CD14-positive monocyte (primary cell): ENCODE data around the gene ROBO2. TPM values are rescaled to one million over a fixed set of nuclear protein-coding genes. Genes with fewer than 3 reads are reported as not detected.

Experiments
- DNase-seq, 3 donors: peaks; one replicate each; pipeline ENCODE4 v3.0.0-alpha.2; 2011 to 2022
- H2AFZ ChIP-seq: 2 replicates; pipeline ENCODE4 v1.6.0; 2012; ENCODE audit warnings: mild to moderate bottlenecking, low read depth, low read length, inconsistent platforms; ENCODE audit not compliant: insufficient read depth, poor library complexity, severe bottlenecking
- H3K27ac ChIP-seq, 2 donors: 1 replicate in 1 of 2; 2 replicates in 1 of 2; pipeline ENCODE4 v1.5.1; 2012 to 2013; ENCODE audit warnings: low read length in 2 of 2, control low read depth in 1 of 2, inconsistent platforms in 1 of 2, low read depth in 1 of 2, mild to moderate bottlenecking in 1 of 2
- H3K27me3 ChIP-seq, 2 donors: one replicate each; pipeline versions ENCODE4 v1.6.0 to v1.6.1; 2011 to 2013; ENCODE audit warnings: low read length in 2 of 2; ENCODE audit not compliant: control insufficient read depth in 2 of 2, insufficient read depth in 2 of 2
- H3K36me3 ChIP-seq, 2 donors: replicated peaks in 1 of 2; 1 replicate in 1 of 2; 2 replicates in 1 of 2; pipeline versions ENCODE4 v1.5.1 to v1.6.1; 2012 to 2013; ENCODE audit warnings: low read length in 2 of 2, control low read depth in 1 of 2, inconsistent platforms in 1 of 2, mild to moderate bottlenecking in 1 of 2; ENCODE audit not compliant: insufficient read depth in 2 of 2, control insufficient read depth in 1 of 2
- H3K4me1 ChIP-seq, 2 donors: 1 replicate in 1 of 2; 2 replicates in 1 of 2; pipeline versions ENCODE4 v1.5.1 to v1.6.1; 2012 to 2013; ENCODE audit warnings: low read length in 2 of 2, control low read depth in 1 of 2, inconsistent platforms in 1 of 2, mild to moderate bottlenecking in 1 of 2, moderate library complexity in 1 of 2; ENCODE audit not compliant: insufficient read depth in 2 of 2, control insufficient read depth in 1 of 2
- H3K4me2 ChIP-seq: replicated peaks from 2 replicates; pipeline ENCODE3; 2012; ENCODE audit warnings: low read length, moderate library complexity, mild to moderate bottlenecking; ENCODE audit not compliant: poor library complexity, severe bottlenecking; ENCODE audit errors: extremely low read depth
- H3K4me3 ChIP-seq, 3 experiments: fragments of 200-600 bp in 1 of 3; sonication (generic) in 1 of 3; replicated peaks in 1 of 3; 1 replicate in 2 of 3; 2 replicates in 1 of 3; pipeline ENCODE4 v1.5.1; 2011 to 2013; ENCODE audit warnings: low read length in 3 of 3, mild to moderate bottlenecking in 3 of 3, control low read depth in 2 of 3, low read depth in 2 of 3, inconsistent platforms in 1 of 3, moderate library complexity in 1 of 3
- H3K79me2 ChIP-seq: 2 replicates; pipeline ENCODE4 v1.6.0; 2012; ENCODE audit warnings: mild to moderate bottlenecking, control low read depth, inconsistent platforms, low read length, moderate library complexity; ENCODE audit not compliant: insufficient read depth
- H3K9ac ChIP-seq: 2 replicates; pipeline ENCODE4 v1.6.0; 2017; ENCODE audit warnings: low read length, mild to moderate bottlenecking; ENCODE audit not compliant: insufficient read depth, poor library complexity, severe bottlenecking
- H3K9me3 ChIP-seq, 2 donors: replicated peaks in 1 of 2; 1 replicate in 1 of 2; 2 replicates in 1 of 2; pipeline versions ENCODE4 v1.5.1 to v1.6.1; 2012 to 2013; ENCODE audit warnings: low read length in 2 of 2, control low read depth in 1 of 2; ENCODE audit not compliant: control insufficient read depth in 1 of 2, insufficient read depth in 1 of 2
- H4K20me1 ChIP-seq: 2 replicates; pipeline ENCODE4 v1.6.0; 2012; ENCODE audit warnings: mild to moderate bottlenecking, low read length, control low read depth, moderate library complexity; ENCODE audit not compliant: insufficient read depth
- H3K27ac Mint-ChIP-seq, 7 donors: one replicate each; pipeline ENCODE4 v1.8.0; 2020; ENCODE audit warnings: mild to moderate bottlenecking in 7 of 7, mixed read lengths in 7 of 7, moderate library complexity in 6 of 7, inconsistent platforms in 2 of 7
- H3K27me3 Mint-ChIP-seq, 3 donors: one replicate each; pipeline ENCODE4 v1.8.0; 2021 to 2022; ENCODE audit warnings: low read depth in 3 of 3, mild to moderate bottlenecking in 3 of 3, mixed read lengths in 3 of 3, moderate library complexity in 3 of 3, inconsistent platforms in 1 of 3
- H3K36me3 Mint-ChIP-seq, 2 donors: one replicate each; pipeline ENCODE4 v1.8.0; 2020; ENCODE audit warnings: mixed read lengths in 2 of 2, inconsistent platforms in 1 of 2, mild to moderate bottlenecking in 1 of 2
- H3K4me1 Mint-ChIP-seq: one replicate; pipeline ENCODE4 v1.8.0; 2020; ENCODE audit warnings: mild to moderate bottlenecking, mixed read lengths
- H3K4me3 Mint-ChIP-seq, 2 donors: one replicate each; pipeline ENCODE4 v1.8.0; 2020; ENCODE audit warnings: mild to moderate bottlenecking in 2 of 2, mixed read lengths in 2 of 2, moderate library complexity in 1 of 2
- H3K9me3 Mint-ChIP-seq, 7 donors: one replicate each; pipeline ENCODE4 v1.8.0; 2020 to 2022; ENCODE audit warnings: mixed read lengths in 7 of 7, mild to moderate bottlenecking in 6 of 7, moderate library complexity in 6 of 7, inconsistent platforms in 2 of 7
- CTCF ChIP-seq: fragments of 200-600 bp; IDR thresholded peaks from one replicate; pipeline ENCODE4 v1.8.0; 2022; ENCODE audit warnings: antibody characterized with exemption, mild to moderate bottlenecking
- WGBS: methylation state at CpG from one replicate; pipeline ENCODE4 v1.1.5; 2013; ENCODE audit warnings: missing lambda C conversion rate; ENCODE audit not compliant: insufficient coverage; 5-methylcytosine and 5-hydroxymethylcytosine counted together
- intact Hi-C, 2 donors: fragments of 100-400 bp; cut with micrococcal nuclease; formaldehyde crosslinking; loops; one replicate each; pipeline versions ENCODE4 v1.15.0 to v1.15.1; 2023
- polyA plus RNA-seq, 3 donors: library from polyadenylated mRNA; depleted of rRNA in 1 of 3; unstranded in 2 of 3; stranded (reverse) in 1 of 3; fragments of 300-500 nt in 2 of 3; fragments of >200 nt in 1 of 3; fragmentation: Illumina TruSeq in 2 of 3; gene quantifications; 1 replicate in 2 of 3; 2 replicates in 1 of 3; pipeline ENCODE4 v1.2.3, GENCODE V29; 2012 to 2021

ROBO2 gene
- polyA plus RNA-seq, 3 donors = not detected

- no peak for TF ChIP-seq CTCF
- no peaks in the 10 kb centered on the region for H3K36me3 Mint-ChIP-seq
- H3K4me1 Mint-ChIP-seq = no peaks in the 10 kb centered on the region
- Histone ChIP-seq H2AFZ (no peak overlapping the region), H3K9me3 (no peaks in the 10 kb centered on the region), H3K9ac (no peak overlapping the region), H3K27ac (no peak overlapping the region), H3K4me3 (no peak overlapping the region), H3K4me2 (no peak overlapping the region), H3K4me1 (no peaks in the 10 kb centered on the region), H3K79me2 (no peaks in the 10 kb centered on the region), H4K20me1 (no peaks in the 10 kb centered on the region), H3K27me3 (no peaks in the 10 kb centered on the region), H3K36me3 (no peaks in the 10 kb centered on the region)
- peaks cover 0 to 10% (median 3%) of the 10 kb centered on the region in 7 donors for H3K9me3 Mint-ChIP-seq
- peaks cover 0 to 3% (median 2%) of the 10 kb centered on the region in 3 donors for H3K27me3 Mint-ChIP-seq
- H3K27ac Mint-ChIP-seq = no peak overlapping the region
- H3K4me3 Mint-ChIP-seq = no peak overlapping the region
- no peak for DNase-seq
- no CpG with 5 or more reads among the region's 1 CpG for WGBS
- intact Hi-C loops = no loop called here
Observed at GRCh38 chr3:77362936-77363335, 323.0 kb downstream of the ROBO2 start.

GRCh38 chr3:77365152-77365551, 325.3 kb downstream of the ROBO2 start:
- no peak overlapping the region for H3K27ac ChIP-seq
- no peak overlapping the region for H3K4me3 Mint-ChIP-seq
- H3K36me3 Mint-ChIP-seq = no peaks in the 10 kb centered on the region
- no peaks in the 10 kb centered on the region for H3K9me3 ChIP-seq
- WGBS = no CpG with 5 or more reads among the region's 1 CpG
- no peak for TF ChIP-seq CTCF
- H3K4me2 ChIP-seq = no peak overlapping the region
- H3K4me1 ChIP-seq = no peaks in the 10 kb centered on the region
- H3K27ac Mint-ChIP-seq = no peak overlapping the region
- no peaks in the 10 kb centered on the region for H3K79me2 ChIP-seq
- peaks cover 0 to 2% (median 0%) of the 10 kb centered on the region in 3 donors for H3K27me3 Mint-ChIP-seq
- no peaks in the 10 kb centered on the region for H3K4me1 Mint-ChIP-seq
- peaks cover 0 to 7% (median 2%) of the 10 kb centered on the region in 7 donors for H3K9me3 Mint-ChIP-seq
- intact Hi-C loops = no loop called here
- H3K36me3 ChIP-seq = no peaks in the 10 kb centered on the region
- no peaks in the 10 kb centered on the region for H4K20me1 ChIP-seq
- H2AFZ ChIP-seq = no peak overlapping the region
- DNase-seq = no peak
- no peak overlapping the region for H3K9ac ChIP-seq
- no peaks in the 10 kb centered on the region for H3K27me3 ChIP-seq
- H3K4me3 ChIP-seq = no peak overlapping the region
